HG03565 (cell line): Measurements from ENCODE around the gene CPA4.

Experiments used
- ATAC-seq: cut with Tn5 transposase; IDR thresholded peaks from one replicate; pipeline ENCODE4 v1.9.1; 2021; ENCODE audit warnings: mild to moderate bottlenecking, moderate library complexity; ENCODE audit not compliant: unreplicated experiment

The CPA4 gene

DNA sequence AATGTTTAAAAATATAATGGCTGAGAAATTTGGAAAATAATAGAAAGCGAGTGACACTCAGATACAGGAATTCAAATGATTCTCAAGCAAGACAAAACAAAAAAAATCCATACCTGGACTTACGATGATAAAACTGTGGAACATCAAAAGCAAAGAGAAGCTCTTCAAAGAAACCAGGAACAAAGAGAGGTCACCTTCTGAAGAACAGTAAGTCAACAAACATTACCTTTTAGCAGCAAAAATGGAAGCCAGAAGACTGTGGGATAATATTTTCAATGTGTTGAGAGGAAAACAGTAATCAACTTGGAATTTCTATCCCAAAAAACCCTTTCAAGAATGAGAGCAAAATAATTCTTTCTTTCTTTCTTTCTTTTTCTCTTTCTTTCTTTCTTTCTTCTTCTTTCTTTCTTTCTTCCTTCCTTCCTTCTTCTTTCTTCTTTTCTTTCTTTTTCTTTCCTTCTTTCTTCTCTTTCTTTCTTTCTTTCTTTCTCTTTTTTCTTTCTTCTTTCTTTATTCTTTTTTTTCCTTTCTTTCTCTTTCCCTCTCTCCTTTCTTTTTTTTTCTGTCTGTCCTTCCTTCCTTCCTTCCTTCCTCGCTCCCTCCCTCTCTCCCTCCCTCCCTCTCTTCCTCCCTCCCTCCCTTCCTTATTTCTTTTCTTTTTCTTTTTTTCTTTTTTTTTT, 49.9 kb downstream of the CPA4 start:
- no peak for ATAC-seq

DNA sequence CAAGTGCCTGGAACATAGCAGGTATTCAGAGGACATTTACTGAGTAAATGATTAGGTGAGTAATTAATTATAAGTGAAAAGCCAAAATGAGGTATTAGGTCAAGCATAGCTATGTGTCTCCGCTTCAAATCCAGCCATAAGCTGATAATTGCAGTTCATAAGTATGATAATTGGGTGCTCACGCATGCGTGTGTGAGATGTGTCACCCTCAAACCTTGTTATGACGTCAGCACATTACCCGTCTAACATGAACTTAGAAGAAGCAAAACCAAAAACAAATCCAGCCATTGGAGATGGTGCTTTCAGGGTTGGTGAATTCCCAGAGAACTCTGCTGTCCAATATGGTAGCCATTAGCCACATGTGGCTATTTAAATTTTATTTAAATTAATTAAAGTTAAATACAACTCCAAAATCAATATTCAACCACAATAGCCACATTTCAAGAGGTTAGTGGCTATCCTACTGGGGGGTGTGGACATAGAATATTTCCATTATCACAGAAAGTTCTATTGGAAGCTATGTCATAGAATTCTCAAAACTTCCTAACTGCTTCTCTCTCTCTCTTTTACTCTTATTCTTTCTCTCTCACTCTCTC, 51.4 kb downstream of the CPA4 start, which contains the start of gene CPA5:
CPA5 (plus strand) TSS at position 546 of the 596 bp plus-strand sequence. CDS start 1,670 bp downstream, outside the sequence.
- no peak for ATAC-seq

DNA sequence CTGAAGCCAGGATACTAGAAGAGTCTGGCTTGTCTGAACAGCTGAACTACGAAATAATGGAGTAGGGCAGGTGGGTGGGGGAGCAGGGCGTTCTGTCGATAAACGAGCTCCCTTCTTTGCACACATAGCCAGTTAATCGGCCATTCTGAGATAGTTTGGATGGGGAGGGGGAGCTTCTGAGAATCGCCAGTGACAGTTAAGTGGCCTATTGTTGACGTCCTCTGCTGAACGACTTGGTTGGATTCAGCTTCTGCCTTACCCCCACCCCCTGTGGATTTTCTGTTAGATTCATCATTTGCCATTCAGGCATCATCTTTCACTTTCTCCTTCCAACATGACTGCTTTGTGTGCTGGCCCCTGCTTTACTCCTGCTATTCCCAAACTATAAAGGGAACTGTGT, 52.2 kb downstream of the CPA4 start:
- no peak for ATAC-seq

GRCh38 chr7:130345725-130346124, 52.8 kb downstream of the CPA4 start:
- no peak for ATAC-seq

DNA sequence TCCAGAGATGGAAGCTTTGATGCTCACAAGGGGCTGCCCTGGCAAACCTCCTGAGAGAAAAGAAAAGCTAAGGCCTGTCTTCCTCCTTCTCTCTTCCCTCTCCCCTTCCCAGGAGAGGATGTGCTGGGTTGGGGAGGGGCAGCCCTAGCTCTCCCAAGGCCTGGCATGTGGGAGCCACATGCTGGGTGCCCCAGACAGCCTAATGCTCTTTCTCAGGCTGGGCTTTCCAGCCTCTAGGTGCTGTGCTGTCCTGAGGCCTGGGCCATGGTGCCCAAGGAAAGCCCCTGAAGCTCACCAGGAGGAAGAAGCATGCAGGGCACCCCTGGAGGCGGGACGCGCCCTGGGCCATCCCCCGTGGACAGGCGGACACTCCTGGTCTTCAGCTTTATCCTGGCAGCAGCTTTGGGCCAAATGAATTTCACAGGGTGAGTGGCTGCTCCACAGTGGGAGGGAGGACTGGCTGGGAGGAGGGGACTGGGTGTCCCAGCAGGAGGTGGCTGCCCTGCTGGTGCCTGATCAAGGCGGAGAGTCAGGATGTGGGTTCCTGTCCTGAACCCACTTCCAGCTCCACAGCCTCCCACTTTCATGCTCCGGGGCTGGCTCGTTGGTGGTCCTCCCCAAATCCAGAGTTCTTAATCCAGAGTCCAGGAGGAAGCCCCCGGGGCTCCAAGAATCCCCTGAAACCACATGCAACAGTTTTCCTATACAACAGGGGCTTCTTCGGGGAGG, 53.4 kb downstream of the CPA4 start:
- ATAC-seq: no peak

DNA sequence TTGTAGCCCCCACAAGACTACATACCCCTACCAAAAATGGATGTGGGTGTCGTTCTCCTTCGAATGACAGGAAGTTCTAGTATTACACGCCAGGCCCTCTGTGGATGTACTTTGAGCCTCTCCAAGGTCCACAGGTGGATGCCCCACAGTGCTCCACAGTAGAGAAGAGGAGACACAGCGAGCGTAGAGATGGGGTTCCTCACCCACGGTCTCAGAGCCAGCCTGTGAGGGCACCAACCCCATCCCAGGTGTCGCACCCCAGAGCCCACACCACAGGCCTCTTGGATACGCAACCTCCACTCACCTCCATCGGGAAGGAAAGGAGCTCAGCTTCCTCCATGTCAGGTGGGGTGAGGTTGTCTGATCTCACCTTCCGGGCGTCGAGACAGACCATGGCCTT, 54.0 kb downstream of the CPA4 start:
- ATAC-seq: no peak

DNA sequence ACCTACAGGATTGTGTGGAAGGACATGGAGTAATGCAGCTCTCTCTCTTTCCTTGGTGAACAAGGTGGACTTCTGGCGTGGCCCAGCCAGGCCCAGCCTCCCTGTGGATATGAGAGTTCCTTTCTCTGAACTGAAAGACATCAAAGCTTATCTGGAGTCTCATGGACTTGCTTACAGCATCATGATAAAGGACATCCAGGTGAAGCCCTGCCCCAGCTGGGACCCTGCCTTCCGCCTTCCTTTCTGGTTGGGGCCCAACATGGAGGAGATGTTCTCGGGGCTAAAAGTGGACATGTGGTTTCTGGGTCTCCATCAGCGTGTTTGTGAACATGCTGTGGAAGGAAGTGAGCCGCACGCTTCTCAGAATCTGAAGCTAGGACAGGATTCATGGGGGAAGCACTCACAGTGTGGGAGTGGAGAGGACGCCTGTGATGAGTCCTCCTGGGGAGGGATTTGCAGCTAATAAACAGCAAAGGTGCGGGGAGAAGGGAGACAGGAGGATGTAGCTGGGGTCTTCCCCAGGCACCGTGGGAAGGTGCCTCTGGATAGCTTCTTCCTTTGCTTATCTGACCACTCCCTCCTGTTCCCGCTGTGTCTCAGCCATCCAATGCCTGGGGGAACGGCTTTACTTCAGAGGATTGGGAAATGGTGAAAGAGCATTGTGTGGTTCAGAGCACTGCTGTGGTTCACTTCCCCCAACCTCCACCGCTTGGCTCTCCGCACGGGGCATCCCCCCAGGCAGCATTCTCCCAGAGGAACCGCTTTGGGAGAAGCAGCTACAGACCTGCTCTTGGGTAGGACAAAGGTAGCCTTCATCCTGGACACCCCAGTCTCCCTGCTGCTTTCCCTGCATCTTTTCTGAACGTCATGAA, 57.2 kb downstream of the CPA4 start:
- no peak for ATAC-seq

DNA sequence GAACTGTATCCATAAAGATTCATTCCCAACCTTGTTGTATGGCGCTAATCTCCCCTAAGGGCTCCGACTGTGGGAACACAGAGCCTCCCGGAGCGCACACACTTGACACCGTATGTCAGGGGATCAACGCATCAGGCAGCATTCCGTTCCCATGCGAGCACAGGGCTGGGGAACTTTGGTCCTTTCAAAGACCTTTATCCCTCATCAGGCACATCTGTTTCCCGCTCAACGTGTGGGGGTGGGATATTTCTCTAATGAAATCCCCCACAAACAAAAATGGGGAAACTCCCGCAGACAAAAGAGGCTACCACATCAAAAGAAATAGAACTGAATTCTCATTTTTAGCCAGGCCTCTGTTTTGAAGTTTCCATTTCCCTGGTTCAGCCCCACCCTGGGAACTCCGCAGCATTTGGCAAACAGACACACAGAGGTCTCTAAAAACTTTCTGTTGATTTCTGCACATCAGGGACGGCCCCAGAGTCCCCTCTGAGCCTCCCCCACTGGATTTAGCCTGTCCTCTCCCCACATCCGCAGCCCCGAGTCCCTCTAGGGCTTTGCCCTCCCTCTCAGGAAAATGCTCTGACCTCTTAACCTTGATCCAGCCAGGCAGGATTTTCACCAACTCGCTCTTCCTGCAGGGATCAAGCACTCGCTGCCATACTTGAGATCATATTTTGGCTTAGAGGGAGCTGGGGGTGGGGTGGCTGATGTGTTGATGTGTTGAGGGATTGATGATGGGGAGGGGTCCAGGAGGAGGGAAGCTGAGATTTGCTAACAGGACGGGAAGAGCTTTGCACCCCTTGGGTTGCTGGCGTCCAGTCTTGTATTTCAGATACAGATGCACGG, 58.2 kb downstream of the CPA4 start:
- no peak for ATAC-seq

- no peak for ATAC-seq
Measured at GRCh38 chr7:130351791-130352090, 58.8 kb downstream of the CPA4 start.

DNA sequence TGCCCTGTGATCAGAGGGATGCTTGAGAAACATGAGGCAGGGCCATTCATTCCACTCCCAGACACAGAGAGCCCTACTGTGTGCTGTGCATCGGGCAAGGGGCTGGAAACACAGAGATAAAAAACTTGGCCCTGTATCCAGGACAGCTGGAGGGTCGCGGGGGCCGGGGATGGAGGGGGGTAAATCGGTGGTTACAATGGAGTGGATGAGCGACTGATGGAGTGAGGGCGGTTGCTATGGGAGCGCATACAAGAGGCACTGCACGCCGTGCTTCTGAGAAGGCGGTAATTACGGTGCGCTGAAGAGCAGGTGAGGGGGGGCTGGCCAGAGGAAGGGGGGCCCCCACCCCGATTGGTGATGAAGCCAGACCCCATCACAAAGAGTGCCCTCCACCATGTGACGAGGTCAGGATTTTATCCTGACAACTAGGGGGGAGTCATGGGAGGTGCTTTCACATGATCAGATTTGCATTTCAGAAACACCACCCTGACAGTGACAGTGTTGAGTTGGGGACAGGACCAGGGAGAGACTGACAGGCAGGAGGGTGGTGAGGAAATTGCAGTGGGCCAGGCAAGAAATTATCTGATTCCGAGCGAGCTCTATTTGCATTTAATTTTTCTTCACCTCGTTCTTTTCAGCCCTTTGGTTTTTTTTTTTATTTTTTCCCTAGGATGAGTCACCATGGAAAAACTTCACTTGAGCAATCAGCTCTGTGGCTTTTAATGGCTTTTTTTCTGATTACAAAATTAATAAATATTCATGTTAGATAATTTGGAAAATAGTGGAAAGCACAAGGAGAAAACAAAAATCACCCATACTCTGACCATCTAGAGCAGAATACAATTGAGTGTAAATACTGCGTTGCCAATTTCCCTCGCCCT, 59.5 kb downstream of the CPA4 start:
- no peak for ATAC-seq

DNA sequence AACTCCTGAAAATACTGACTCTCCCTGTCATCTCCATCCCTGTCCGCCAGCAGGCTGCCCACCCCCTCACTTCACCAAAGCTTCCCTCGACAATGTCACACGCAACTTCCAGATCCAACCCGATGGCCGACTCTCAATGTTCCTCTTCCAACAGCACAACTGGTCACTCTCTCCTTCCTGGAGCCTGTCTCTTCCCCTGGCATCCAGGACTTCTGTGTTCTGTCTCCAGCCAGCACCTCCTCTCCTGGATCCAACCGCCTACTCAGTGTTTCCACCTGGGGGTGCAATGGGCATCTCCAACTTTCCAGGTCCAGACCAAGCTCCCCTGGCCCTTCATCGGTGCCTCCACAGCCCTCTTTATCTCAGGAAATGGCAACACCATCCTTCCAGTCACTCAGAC, 60.2 kb downstream of the CPA4 start:
- no peak for ATAC-seq

- no peak for ATAC-seq
Measured at GRCh38 chr7:130356121-130356875, 63.3 kb downstream of the CPA4 start.

GRCh38 chr7:130356876-130357611, 64.1 kb downstream of the CPA4 start:
- no peak for ATAC-seq

DNA sequence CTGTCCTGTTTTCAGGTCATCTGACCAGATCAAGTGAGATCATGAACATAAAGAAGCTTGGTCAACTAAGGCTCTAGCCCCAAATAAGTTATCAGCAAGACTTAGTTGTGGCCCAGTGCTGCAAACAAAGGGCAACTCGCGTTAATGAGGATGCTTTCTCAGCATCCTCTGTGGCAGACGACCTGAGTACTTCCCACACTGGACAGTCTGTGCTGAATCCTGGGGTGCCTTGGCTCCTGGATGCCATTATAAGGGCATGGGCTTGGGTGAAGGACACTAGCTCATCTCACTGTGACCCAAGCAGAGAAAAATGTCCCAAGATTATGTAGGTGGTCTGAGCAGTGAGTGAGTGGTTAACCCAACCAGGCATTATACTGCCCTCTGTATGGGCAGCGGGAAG, 65.5 kb downstream of the CPA4 start:
- ATAC-seq: no peak

DNA sequence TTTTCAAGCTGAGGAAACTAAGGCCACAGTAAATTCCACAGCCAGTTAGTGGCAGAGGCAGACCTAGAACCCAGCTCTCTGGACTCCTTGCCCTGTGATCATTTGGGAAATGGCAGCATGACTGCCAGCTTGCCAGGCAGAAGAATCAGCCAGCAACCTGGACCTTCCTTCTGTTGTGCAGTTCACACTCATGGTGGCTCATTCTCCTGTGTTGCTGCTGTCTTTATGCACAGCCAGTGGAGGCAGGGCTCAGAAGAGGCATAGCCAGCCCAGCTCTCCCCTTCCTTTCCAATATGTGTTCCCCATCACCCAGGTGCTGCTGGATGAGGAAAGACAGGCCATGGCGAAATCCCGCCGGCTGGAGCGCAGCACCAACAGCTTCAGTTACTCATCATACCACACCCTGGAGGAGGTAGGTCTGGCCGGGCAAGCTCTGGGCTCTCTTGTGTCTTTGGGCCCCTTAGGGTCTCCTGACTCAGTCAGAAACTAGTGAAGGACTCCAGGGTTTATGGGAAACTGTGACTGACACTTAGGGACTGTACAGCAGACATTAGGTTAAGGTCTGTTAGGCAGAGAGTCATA, 66.4 kb downstream of the CPA4 start:
- no peak for ATAC-seq

GRCh38 chr7:130360518-130360917, 67.6 kb downstream of the CPA4 start:
- no peak for ATAC-seq

GRCh38 chr7:130361681-130362080, 68.7 kb downstream of the CPA4 start:
- no peak for ATAC-seq
